ENCODE results near the gene HUS1B.

Gene HUS1B

DNA sequence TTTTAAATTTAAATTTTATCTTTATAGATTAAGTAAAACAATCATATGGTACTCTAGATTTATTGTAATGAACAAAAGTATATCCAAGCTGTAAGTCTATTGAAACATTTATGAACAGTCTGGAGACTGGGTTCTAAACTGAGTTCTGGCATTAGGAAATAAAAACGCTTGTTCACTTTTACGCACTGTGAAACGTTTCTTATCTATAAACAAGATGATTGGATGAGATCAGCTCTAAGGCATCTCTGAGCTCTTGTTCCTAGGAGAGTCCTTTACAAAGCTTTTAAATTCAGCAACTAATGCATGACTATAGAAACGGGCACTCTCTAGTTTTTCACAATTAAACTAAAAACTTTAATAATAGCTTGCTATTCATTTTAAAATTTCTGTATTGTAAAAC, 6.8 kb downstream of the HUS1B start:
- in situ Hi-C loops (cut with HindIII; ENCODE audit: low sequenced_read_pairs) = no loop called here
- TF ChIP-seq, protein P1, sequence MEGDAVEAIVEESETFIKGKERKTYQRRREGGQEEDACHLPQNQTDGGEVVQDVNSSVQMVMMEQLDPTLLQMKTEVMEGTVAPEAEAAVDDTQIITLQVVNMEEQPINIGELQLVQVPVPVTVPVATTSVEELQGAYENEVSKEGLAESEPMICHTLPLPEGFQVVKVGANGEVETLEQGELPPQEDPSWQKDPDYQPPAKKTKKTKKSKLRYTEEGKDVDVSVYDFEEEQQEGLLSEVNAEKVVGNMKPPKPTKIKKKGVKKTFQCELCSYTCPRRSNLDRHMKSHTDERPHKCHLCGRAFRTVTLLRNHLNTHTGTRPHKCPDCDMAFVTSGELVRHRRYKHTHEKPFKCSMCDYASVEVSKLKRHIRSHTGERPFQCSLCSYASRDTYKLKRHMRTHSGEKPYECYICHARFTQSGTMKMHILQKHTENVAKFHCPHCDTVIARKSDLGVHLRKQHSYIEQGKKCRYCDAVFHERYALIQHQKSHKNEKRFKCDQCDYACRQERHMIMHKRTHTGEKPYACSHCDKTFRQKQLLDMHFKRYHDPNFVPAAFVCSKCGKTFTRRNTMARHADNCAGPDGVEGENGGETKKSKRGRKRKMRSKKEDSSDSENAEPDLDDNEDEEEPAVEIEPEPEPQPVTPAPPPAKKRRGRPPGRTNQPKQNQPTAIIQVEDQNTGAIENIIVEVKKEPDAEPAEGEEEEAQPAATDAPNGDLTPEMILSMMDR (IDR thresholded peaks at IDR 0.05; ENCODE audit: low read depth, low read length) = no peak
- no peak overlapping the region for H3K4me3 ChIP-seq (ENCODE audit: low read depth, low read length)
- no peak for DNase-seq (ENCODE audit: low read depth, low spot score)

DNA sequence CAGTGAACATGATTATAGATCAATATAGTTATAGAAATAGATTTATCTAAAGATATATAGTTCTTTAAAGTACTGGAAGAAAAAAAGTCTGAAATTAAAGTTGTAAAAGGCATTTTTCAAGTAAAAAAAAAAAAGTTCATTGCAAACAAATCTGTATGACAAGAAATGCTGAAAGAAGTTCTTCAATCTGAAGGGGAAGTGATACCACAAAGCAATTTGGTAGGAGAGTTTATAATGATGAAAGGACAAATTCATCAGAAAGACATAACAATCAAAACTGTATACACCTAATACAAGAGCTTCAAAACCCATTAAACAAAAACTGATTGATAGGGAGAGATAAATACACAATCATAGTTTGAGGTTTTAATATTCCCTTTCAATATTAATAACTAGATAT, 14.1 kb downstream of the HUS1B start:
- DNase-seq (ENCODE audit: low read depth, low spot score) = no peak
- TF ChIP-seq, protein P1 (IDR thresholded peaks at IDR 0.05; ENCODE audit: low read depth, low read length) = no peak
- in situ Hi-C loops (cut with HindIII; ENCODE audit: low sequenced_read_pairs) = no loop called here
- no peak overlapping the region for H3K4me3 ChIP-seq (ENCODE audit: low read depth, low read length)

DNA sequence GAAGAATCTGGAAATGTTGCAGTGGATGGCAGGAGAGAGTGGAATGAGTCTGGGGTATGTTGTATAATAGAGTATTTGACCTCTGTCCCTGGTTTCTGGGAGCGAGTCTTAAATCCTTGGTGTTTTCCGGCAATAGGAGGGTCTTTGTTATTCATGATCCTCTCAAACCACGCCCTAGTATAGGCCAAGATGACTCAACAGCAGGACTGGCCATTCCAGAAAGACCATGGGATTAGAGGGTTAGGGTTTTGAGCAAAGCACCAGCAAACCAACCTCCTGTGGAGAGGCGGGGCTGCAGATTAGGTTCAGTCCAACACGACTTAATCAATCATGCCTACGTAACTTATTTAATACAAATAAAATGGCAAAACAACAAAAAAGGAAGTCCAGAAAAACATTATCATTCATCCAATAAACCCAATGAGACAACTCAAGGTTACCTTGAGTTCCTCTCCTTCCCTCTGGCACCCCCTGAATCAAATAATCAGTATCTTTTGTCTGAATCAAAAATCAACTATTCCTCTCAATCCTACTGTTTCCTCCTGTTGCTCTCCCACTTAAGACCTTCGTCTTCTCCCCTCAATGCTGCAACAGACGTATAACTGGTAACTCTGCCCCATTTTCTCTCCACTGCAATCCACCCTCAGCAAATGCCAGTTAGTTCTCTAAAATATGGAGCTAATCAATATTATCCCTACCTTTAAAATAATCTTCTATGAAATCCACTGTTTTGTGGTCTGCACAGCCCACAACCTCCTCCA, 15.5 kb downstream of the HUS1B start:
- TF ChIP-seq, protein P1 (IDR thresholded peaks at IDR 0.05; ENCODE audit: low read depth, low read length) = no peak
- no peak for DNase-seq (ENCODE audit: low read depth, low spot score)
- in situ Hi-C loops (cut with HindIII; ENCODE audit: low sequenced_read_pairs) = no loop called here
- no peak overlapping the region for H3K4me3 ChIP-seq (ENCODE audit: low read depth, low read length)

DNA sequence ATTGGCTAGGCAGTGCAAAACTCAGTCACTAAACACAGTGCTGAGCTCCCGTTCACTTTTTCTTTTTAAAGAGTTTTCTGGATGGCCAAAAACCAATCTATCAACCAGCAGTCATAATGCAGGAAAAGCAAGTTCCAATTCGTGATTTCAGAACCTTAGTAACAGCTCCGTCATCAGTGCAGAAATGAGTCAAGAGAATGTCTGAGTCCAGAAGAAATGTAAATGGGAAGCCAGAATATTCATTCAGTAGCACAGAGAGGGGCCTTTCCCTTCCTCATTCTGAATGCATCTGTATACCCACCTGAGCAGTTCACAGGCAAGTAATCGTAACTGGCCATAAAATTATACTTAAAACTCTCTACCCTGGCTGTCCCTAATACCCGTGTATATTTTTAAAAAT, 20.4 kb downstream of the HUS1B start:
- in situ Hi-C loops (cut with HindIII; ENCODE audit: low sequenced_read_pairs) = no loop called here
- DNase-seq (ENCODE audit: low read depth, low spot score) = no peak
- no peak overlapping the region for H3K4me3 ChIP-seq (ENCODE audit: low read depth, low read length)
- TF ChIP-seq, protein P1 (IDR thresholded peaks at IDR 0.05; ENCODE audit: low read depth, low read length) = no peak

DNA sequence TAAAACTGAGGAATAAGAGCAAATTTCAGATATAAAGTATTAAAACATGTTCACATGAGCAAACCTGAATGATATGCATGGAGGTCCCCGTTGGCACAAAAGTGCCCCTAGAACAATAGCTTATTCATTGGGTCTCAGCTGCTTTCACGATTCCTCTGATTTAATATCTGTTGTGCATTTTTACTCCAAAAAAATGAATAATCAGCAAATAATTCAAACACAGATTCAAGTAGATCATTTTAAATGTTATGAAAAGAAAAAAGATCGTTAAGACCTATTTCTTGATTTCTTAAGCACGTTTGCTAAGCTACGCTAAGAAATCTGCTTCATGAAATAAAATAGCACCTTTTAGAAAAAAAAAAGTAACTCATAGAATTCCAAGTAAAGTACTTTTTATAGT, 21.7 kb downstream of the HUS1B start:
- DNase-seq (ENCODE audit: low read depth, low spot score) = no peak
- in situ Hi-C loops (cut with HindIII; ENCODE audit: low sequenced_read_pairs) = no loop called here
- H3K4me3 ChIP-seq (ENCODE audit: low read depth, low read length) = no peak overlapping the region

DNA sequence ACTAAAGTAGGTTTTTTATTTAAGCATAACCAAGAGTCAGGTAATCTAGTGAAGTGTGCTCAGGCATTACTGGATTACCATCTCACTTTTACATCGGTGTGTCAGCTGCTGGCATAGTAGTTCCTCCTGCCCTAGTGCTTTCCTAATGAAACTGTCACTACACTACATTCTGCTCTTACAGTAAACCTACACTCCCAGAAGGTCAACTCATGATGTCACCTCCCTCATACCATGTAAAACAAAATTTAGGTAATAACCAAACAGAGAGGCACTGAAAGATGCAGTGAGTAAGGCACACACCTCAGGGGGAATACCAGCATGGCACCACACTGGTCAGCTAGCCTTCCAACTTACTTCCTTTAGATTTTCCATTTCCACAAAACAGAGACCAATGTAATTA, 23.3 kb downstream of the HUS1B start:
- no peak for DNase-seq (ENCODE audit: low read depth, low spot score)
- in situ Hi-C loops (cut with HindIII; ENCODE audit: low sequenced_read_pairs) = no loop called here
- TF ChIP-seq, protein P1 (IDR thresholded peaks at IDR 0.05; ENCODE audit: low read depth, low read length) = no peak
- no peak overlapping the region for H3K4me3 ChIP-seq (ENCODE audit: low read depth, low read length)

More for the DNA sequence above, 21.7 kb downstream of the HUS1B start:
- TF ChIP-seq, protein P1 (IDR thresholded peaks at IDR 0.05; ENCODE audit: low read depth, low read length) = no peak

All from astrocyte of the spinal cord (primary cell).